Ishikawa (cell line): Measurements from ENCODE around the gene NLGN1.

ENCODE experiments used
- CEBPB ChIP-seq: IDR thresholded peaks from 2 replicates; pipeline ENCODE4 v1.6.1; 2012
- EGR1 ChIP-seq: IDR thresholded peaks from 2 replicates; pipeline ENCODE4 v1.6.1; 2012
- EP300 ChIP-seq: IDR thresholded peaks from 2 replicates; pipeline ENCODE4 v1.6.1; 2012; ENCODE audit warnings: borderline replicate concordance
- MAX ChIP-seq: IDR thresholded peaks from 2 replicates; pipeline ENCODE4 v1.6.1; 2012
- RAD21 ChIP-seq: IDR thresholded peaks from 2 replicates; pipeline ENCODE4 v1.6.1; 2012; ENCODE audit warnings: low read depth
- TCF12 ChIP-seq: IDR thresholded peaks from 2 replicates; pipeline ENCODE4 v1.6.1; 2012; ENCODE audit warnings: low read depth
- YY1 ChIP-seq: IDR thresholded peaks from 2 replicates; pipeline ENCODE4 v1.6.1; 2012; ENCODE audit warnings: low read depth
- TF ChIP-seq, protein P1 (sequence below): IDR thresholded peaks from 2 replicates; pipeline ENCODE4 v1.6.1; 2012; ENCODE audit warnings: low read depth, mild to moderate bottlenecking

DNA sequence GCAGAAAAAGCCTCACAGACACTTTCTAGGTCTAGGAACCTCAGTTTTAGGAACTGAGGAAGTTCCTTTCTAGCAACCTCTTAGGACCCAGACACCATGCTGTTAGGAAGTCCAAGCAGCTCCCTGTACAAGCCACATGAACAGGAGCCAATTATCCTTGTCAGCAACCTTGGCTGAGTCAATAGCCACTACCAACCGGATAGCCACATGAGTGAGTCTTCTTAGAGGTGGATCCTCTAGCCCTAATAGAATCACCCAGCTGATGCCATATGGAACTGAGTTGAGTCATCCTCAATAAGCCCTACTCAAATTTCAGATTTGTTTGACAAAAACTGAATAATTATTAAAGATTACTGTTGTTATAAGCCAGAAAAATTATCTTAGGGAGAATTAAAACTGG, 256.2 kb downstream of the NLGN1 start:
- TF ChIP-seq CEBPB: no peak
- TF ChIP-seq, protein P1, sequence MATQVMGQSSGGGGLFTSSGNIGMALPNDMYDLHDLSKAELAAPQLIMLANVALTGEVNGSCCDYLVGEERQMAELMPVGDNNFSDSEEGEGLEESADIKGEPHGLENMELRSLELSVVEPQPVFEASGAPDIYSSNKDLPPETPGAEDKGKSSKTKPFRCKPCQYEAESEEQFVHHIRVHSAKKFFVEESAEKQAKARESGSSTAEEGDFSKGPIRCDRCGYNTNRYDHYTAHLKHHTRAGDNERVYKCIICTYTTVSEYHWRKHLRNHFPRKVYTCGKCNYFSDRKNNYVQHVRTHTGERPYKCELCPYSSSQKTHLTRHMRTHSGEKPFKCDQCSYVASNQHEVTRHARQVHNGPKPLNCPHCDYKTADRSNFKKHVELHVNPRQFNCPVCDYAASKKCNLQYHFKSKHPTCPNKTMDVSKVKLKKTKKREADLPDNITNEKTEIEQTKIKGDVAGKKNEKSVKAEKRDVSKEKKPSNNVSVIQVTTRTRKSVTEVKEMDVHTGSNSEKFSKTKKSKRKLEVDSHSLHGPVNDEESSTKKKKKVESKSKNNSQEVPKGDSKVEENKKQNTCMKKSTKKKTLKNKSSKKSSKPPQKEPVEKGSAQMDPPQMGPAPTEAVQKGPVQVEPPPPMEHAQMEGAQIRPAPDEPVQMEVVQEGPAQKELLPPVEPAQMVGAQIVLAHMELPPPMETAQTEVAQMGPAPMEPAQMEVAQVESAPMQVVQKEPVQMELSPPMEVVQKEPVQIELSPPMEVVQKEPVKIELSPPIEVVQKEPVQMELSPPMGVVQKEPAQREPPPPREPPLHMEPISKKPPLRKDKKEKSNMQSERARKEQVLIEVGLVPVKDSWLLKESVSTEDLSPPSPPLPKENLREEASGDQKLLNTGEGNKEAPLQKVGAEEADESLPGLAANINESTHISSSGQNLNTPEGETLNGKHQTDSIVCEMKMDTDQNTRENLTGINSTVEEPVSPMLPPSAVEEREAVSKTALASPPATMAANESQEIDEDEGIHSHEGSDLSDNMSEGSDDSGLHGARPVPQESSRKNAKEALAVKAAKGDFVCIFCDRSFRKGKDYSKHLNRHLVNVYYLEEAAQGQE: no peak
- no peak for TF ChIP-seq RAD21
- no peak for TF ChIP-seq MAX
- no peak for TF ChIP-seq EP300
- TF ChIP-seq YY1: no peak
- TF ChIP-seq EGR1: no peak
- no peak for TF ChIP-seq TCF12
